GM11168 (cell line): ENCODE data around the gene SMIM14.
"Not testable (repeated sequence)": the region's sequence is repeated elsewhere in the genome, so short reads cannot be mapped to it uniquely, and the experiment has no call there.

Experiments used
- in situ Hi-C: fragments of 300-500 bp; cut with MboI; formaldehyde crosslinking; loops from one replicate; pipeline ENCODE4 v1.12.0; 2022; ENCODE audit warnings: low sequenced_read_pairs; ENCODE audit not compliant: unreplicated experiment

SMIM14 gene

DNA sequence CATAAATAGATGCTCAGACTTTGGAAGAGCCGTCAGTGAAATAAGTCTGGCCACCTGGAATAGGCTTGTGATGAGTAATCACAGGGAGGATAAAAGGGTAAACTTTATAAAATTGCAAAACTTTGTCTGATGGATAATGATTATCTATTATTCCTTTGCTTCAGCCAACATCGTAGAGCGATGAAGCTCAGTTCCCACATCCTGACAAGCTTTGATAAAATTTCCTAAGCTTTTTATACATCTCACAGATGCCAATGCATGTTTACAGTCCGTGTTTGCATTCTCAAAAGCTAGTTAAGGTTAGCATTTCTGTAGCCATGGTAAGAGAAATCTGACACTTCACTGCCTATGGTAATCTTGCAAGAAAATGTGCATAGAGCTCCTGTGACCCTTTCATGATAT lies 96.1 kb downstream of the SMIM14 start:
- in situ Hi-C loops = no loop called here

- in situ Hi-C loops = no loop called here
Observed at GRCh38 chr4:39541987-39542610, 96.6 kb downstream of the SMIM14 start.

- in situ Hi-C loops = no loop called here
Observed at GRCh38 chr4:39539089-39539611, 99.5 kb downstream of the SMIM14 start.

DNA sequence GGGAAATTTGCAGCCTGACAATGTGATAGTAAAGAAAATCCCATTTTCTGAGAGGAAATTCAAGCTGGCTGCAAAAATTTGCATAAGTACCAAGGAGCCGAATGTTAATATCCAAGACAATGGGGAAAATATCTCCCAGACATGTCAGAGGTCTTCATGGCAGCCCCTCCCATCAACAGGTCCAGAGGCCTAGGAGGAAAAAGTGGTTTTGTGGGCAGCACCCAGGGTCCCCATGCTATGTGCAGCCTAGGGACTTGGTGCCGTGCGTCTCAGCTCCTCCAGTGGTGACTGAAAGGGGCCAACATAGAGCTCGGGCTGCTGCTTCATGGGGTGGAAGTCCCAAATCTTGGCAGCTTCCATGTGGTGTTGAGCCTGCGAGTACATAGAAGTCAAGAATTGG lies 105.1 kb downstream of the SMIM14 start:
- in situ Hi-C loops = no loop called here

DNA sequence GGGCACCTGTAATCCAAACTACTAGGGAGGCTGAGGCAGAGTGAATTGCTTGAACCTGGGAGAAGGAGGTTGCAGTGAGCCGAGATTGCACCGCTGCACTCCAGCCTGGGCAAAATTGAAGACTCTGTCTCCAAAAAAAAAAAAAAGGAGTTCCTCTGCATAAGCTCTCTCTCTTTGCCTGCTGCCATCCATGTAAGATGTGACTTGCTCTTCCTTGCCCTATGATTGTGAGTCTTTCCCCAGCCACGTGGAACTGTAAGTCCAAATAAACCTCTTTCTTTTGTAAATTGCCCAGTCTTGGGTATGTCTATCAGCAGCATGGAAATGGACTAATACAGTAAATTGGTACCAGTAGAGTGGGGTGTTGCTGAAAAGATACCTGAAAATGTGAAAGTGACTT lies 106.4 kb downstream of the SMIM14 start:
- in situ Hi-C loops = not testable (repeated sequence)

DNA sequence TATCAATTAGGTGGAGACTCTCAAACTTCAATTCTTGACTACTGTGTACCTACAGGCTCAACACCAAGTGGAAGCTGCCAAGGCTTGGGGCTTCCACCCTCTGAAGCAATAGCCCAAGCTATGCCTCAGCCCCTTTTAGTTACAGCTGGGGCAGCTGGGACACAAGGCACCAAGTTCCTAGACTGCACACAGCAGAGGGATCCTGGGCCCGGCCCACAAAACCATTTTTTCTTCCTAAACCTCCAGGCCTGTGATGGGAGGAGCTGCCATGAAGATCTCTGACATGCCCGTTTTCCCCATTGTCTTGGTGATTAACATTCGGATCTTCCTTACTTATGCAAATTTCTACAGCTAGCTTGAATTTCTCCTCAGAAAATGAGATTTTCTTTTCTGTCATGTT lies 108.0 kb downstream of the SMIM14 start:
- in situ Hi-C loops = no loop called here

DNA sequence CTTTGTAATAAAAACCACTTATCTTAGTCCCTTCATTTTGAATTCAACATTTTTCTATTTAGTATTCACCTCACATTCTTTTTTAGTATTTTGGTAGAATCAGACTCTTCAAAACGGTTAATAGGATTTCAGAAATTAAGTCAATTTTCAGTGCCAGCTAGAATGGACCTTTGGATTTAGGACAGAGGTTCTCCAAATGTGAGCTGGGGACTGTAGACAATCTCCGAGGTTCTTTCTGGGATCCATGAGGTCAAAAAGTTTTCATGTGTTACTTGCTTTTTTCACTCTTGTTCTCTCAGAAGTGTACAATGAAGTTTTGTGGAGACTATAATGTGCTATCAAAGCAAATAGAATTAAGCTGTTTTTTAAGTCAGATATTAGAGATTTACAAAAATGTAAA lies 109.1 kb downstream of the SMIM14 start:
- in situ Hi-C loops = no loop called here

DNA sequence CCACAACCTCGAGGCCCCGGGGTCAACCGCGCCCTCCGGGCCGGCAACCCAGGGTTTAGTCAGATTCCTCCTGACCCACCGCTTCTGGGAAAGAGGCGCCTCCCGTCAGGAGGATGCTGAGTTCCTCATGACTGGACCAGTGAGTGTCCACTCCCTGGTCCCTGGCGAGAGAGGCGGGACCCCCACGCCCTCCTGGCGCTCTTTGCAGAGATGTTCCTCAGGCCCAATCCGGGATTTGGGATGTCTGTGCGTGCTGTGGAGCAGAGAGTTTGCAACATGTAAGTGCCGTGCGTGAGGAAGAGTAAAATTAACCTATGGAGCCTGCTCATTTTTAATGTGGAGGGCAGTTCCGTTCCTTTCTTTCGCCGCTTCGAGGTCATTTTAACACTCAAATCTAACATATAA lies 110.6 kb downstream of the SMIM14 start:
- in situ Hi-C loops = no loop called here

GRCh38 chr4:39527296-39528060 lies 111.2 kb downstream of the SMIM14 start, which contains the start of gene UGDH:
Gene UGDH, minus strand, starts transcription at chr4:39527439. Its CDS starts 5,927 bp downstream, at chr4:39521512.
- in situ Hi-C loops = no loop called here

GRCh38 chr4:39526765-39527295 lies 111.8 kb downstream of the SMIM14 start:
- in situ Hi-C loops = no loop called here

- in situ Hi-C loops = no loop called here
Observed at GRCh38 chr4:39525822-39526690, 112.6 kb downstream of the SMIM14 start.

DNA sequence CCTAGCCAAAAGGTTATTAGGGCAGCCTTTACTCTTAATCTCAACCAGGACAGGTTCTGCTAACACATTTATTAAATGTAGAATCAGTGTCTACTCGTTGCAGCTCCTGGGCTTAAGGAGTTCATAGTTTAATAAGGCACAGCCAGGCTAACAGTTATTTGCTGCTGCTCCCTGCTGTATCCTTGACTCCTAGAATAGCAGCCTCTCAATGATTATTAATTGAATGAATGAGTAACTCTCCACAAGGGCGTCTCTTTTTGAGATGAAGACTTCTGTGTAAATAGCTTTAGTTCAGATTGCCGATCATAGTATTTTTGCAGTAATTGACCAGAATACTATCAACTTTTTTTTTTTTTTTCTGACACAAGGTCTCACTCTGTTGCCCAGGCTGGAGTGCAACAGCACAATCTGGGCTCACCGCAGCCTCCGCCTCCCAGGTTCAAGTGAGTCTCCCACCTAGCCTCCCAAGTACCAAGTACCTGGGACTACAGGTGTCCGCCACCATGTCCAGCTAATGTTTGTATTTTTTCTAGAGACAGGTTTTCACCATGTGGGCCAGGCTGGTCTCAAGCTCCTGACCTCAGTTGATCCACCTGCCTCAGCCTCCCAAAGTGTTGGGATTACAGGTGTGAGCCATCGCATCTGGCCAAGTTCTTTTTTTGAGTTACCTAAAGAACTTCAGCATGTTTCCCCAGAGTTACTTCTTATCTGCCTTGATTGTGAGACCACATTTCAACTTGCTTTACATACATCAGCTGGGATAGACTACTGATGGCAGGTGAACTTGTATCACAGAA lies 114.3 kb downstream of the SMIM14 start:
- in situ Hi-C loops = no loop called here

- in situ Hi-C loops = no loop called here
Observed at GRCh38 chr4:39522068-39522467, 116.6 kb downstream of the SMIM14 start.

GRCh38 chr4:39521253-39521919 lies 117.3 kb downstream of the SMIM14 start:
- in situ Hi-C loops = no loop called here

GRCh38 chr4:39518484-39518883 lies 120.2 kb downstream of the SMIM14 start:
- in situ Hi-C loops = no loop called here

- in situ Hi-C loops = no loop called here
Observed at GRCh38 chr4:39516407-39516966, 122.2 kb downstream of the SMIM14 start.

GRCh38 chr4:39515669-39516401 lies 122.8 kb downstream of the SMIM14 start:
- in situ Hi-C loops = not testable (repeated sequence)

GRCh38 chr4:39514888-39515401 lies 123.7 kb downstream of the SMIM14 start:
- in situ Hi-C loops = no loop called here
